Subcutaneous abdominal adipose tissue (tissue), 5 donors: ENCODE measurements around the gene DQX1.

ENCODE experiments used
- H3K27ac ChIP-seq: one replicate; pipeline ENCODE4 v1.7.0; 2013; ENCODE audit warnings: low read depth, mild to moderate bottlenecking, inconsistent platforms, low read length, moderate library complexity
- H3K27me3 ChIP-seq, 5 donors: one replicate each; pipeline ENCODE4 v1.7.0; 2013; ENCODE audit warnings: low read length in 5 of 5, inconsistent platforms in 1 of 5; ENCODE audit not compliant: control insufficient read depth in 5 of 5, insufficient read depth in 4 of 5
- H3K36me3 ChIP-seq, 5 donors: one replicate each; pipeline ENCODE4 v1.7.0; 2013; ENCODE audit warnings: low read length in 5 of 5; ENCODE audit not compliant: control insufficient read depth in 5 of 5, insufficient read depth in 5 of 5
- H3K4me1 ChIP-seq, 5 donors: one replicate each; pipeline ENCODE4 v1.7.0; 2013; ENCODE audit warnings: low read length in 5 of 5, mild to moderate bottlenecking in 3 of 5, moderate library complexity in 1 of 5; ENCODE audit not compliant: control insufficient read depth in 5 of 5, insufficient read depth in 5 of 5
- H3K4me3 ChIP-seq, 5 donors: one replicate each; pipeline ENCODE4 v1.7.0; 2013; ENCODE audit warnings: low read length in 5 of 5, low read depth in 1 of 5
- H3K9ac ChIP-seq, 5 donors: one replicate each; pipeline ENCODE4 v1.7.0; 2013; ENCODE audit warnings: low read length in 5 of 5, mild to moderate bottlenecking in 4 of 5, moderate library complexity in 3 of 5
- H3K9me3 ChIP-seq, 5 donors: one replicate each; pipeline ENCODE4 v1.7.0; 2013; ENCODE audit warnings: low read length in 5 of 5; ENCODE audit not compliant: control insufficient read depth in 5 of 5
- donor health status: healthy.
- donor health status: healthy.
- donor health status: healthy.
- donor health status: healthy.
- donor health status: healthy.

DQX1 gene

DNA sequence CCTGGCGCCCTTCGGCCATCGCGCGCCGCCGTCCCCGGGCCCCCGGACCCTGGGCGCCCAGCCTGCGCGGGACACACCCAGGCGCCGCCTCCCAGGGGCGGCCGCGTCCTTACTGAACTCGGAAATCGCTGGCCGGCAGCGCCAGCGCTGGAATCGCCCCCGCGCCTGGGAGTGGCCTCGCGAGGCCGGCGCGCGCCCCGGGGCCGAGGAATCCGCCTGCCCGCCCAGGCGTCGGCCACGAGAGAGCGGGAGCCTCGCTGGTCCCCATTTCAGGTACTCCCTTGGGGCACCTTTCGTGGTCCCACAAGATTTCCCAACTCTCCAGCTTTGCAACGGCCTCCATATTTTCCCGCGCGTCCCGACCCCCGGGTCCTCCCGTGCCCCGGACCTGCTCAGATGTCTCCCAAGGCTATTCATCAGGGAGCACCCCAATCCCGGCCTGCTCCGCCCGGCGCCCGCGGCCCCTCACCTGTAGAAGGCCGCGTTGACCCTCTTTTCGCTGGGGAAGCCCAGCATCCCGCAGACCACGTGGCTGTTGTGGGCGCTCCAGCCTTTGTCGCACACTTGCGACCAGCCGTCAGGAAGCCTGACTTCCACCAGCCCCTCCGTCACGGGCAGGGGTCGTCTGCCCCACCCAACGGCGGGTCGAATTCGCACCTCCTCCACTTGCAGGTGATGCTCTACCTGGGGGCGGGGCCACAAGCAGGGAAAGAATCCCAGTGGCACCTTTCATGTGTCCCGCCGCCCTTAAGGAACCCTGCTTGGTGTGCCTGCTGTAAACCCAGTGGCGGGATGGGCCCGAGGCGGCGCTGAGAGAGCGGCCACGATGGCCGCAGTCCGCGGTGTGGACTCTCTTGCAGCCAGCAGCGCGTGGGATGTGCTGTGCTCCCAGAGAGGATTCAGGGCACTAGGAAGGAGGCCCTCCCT, 23.1 kb upstream of the DQX1 start:
- Histone ChIP-seq H3K4me1 (peaks cover 4 to 36% (median 30%) of the 10 kb centered on the region in 5 donors), H3K27ac (peak overlapping the region; percentile 72), H3K4me3 (peak overlapping the region in 4 of 5 donors; percentile 66 to 72 (median 68)), H3K9me3 (no peaks in the 10 kb centered on the region), H3K9ac (peak overlapping the region; percentile 26 to 76 (median 70)), H3K27me3 (no peaks in the 10 kb centered on the region), H3K36me3 (no peaks in the 10 kb centered on the region)

DNA sequence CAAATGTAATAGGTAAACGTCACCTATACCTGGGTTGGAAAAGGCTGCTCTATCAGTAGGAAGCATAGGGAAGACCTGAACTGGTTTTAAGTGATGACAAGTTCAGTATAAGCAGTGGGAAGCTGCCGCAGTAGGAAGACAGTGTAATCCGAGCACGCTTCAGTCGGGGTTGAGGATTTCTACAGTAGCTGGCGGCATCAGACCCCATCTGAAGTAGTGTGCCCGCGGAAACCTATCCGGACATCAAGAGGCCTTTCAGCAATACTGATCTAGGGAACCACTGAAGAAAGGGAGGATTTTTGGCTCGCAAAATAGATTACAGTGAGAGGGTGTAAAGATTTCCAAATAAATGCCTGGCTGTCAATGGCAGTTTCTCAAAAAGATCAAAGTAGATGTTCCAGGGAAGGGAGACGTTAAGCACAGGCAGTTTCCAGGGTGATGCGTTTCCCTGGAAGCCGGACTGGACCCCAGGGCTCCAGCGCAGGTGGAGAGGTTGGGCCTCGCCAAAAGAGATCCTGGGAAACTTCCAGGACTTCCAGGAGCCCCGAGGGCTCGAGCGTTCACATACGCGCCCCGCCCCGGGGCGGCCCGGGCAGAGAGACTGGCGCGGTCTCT, 22.4 kb upstream of the DQX1 start:
- H3K36me3 ChIP-seq = no peaks in the 10 kb centered on the region
- peak overlapping the region; percentile 63 to 72 (median 67) for H3K4me3 ChIP-seq
- H3K9ac ChIP-seq = peak overlapping the region; percentile 0 to 72 (median 62)
- no peaks in the 10 kb centered on the region for H3K9me3 ChIP-seq
- H3K27ac ChIP-seq = peak overlapping the region; percentile 72
- no peaks in the 10 kb centered on the region for H3K27me3 ChIP-seq
- peaks cover 4 to 29% (median 25%) of the 10 kb centered on the region in 5 donors for H3K4me1 ChIP-seq

DNA sequence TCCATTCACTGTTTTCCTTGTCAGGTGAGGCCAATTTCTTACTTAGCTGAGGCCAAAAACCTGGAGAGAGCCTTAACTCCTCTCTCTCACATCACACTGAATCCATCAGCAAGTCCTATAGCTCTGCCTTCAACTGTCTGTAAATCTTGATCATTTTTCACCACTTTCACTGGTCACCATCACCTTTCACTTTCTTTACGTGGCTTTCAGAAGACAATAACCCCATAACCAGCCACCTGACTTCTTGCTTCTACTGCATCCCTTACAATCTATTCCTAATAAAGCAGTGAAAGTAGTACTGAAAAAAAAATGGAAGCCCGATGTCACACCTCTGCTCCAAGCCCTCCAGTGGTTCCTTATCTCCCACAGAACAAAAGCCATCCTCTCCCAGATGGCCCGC, 20.0 kb upstream of the DQX1 start:
- peaks cover 4 to 21% (median 18%) of the 10 kb centered on the region in 5 donors for H3K4me1 ChIP-seq
- no peaks in the 10 kb centered on the region for H3K27me3 ChIP-seq
- H3K9me3 ChIP-seq = no peaks in the 10 kb centered on the region
- no peak overlapping the region for H3K4me3 ChIP-seq
- H3K27ac ChIP-seq = no peak overlapping the region
- no peak overlapping the region for H3K9ac ChIP-seq
- no peaks in the 10 kb centered on the region for H3K36me3 ChIP-seq

DNA sequence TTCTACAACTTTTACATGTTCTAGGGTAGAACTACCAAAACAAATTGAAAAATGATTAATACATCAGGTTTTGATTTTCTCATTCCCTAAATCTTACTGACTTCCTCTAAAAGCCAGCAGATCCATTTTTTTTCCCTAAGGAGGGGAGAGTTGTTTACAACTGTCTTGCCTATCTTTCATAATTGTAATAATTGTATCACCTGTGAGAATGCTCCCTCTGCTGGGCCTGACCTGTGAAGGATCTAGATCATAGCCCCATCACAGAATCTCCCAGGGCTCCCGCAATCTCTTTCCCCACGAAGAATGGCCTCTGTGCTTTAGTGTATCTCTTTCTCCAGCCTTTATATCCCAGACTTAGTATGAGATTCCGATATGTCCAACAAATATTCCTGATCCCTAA, 18.6 kb upstream of the DQX1 start:
- H3K27me3 ChIP-seq = no peaks in the 10 kb centered on the region
- H3K36me3 ChIP-seq = no peaks in the 10 kb centered on the region
- peaks cover 2 to 15% (median 13%) of the 10 kb centered on the region in 5 donors for H3K4me1 ChIP-seq
- H3K9ac ChIP-seq = no peak overlapping the region
- H3K9me3 ChIP-seq = no peaks in the 10 kb centered on the region
- no peak overlapping the region for H3K4me3 ChIP-seq
- H3K27ac ChIP-seq = no peak overlapping the region

DNA sequence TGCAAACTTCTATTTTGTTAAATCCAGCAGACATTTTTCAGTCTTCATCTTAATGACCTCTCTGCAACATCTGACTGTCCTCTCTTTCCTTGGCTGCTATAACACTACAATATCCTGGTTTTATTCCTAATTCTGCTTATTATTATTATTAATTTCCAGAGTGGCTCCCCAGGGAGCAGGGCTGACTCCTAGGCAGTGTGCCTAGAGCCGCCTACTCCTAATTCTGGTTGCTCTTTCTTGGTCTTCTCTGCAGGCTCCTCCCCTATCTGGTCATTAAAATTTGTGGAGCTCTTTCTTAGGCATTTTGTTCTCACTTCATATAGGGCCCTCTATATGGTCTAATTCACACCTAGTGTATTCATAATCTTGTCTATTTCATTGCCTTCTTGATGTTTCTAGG, 16.9 kb upstream of the DQX1 start:
- Histone ChIP-seq H3K4me3 (no peak overlapping the region), H3K27ac (no peak overlapping the region), H3K9ac (no peak overlapping the region), H3K36me3 (no peaks in the 10 kb centered on the region), H3K27me3 (no peaks in the 10 kb centered on the region), H3K4me1 (peaks cover 0 to under 1% (median 0%) of the 10 kb centered on the region in 5 donors), H3K9me3 (no peaks in the 10 kb centered on the region)

DNA sequence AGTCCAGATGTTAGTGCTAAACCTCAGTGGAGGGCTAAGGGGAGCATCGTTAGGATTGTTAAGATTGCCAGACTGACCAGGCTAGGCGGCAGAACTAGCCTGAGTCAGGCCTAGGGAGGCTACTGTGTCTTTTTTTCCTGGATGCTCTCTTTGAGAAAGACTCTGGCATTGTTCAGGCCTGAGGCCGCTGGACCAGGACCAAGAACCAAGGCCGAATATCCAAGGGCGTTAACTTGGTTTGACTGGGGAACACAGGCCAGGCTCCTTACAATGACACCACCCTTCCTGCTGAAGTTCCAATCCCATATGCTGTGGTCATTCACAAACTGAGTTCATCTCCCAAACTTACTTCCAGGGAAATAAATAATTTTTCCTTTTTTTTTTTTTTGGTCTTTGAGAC, 14.3 kb upstream of the DQX1 start:
- no peak overlapping the region for H3K9ac ChIP-seq
- no peaks in the 10 kb centered on the region for H3K27me3 ChIP-seq
- H3K4me1 ChIP-seq = no peaks in the 10 kb centered on the region
- no peaks in the 10 kb centered on the region for H3K9me3 ChIP-seq
- H3K36me3 ChIP-seq = no peaks in the 10 kb centered on the region
- H3K27ac ChIP-seq = no peak overlapping the region
- H3K4me3 ChIP-seq = no peak overlapping the region

DNA sequence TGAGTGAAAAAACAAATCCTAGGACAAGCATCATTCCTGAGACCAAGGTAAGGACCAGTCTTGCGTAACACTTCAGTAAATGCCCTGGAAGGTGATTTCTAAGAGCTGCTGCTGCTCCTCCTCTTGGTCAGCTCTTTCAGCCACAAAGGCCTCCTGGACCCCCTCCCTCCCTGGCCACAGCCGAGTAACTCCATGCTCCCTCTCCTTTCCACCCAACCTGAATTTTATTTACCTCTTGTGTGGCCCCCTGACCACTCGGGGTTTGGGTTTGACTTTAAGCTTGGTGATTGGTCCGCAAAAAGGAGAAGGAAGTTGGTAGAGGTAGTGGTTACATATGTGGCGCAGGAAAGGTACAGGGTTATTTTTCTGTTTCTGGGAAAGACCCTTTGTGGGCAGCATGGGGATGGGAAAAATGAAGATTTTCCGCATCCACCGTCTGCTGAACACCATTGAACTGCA, 12.9 kb upstream of the DQX1 start:
- Histone ChIP-seq H3K27me3 (no peaks in the 10 kb centered on the region), H3K36me3 (peaks cover 0 to 7% (median 0%) of the 10 kb centered on the region in 5 donors), H3K4me3 (no peak overlapping the region), H3K9ac (no peak overlapping the region), H3K4me1 (no peaks in the 10 kb centered on the region), H3K9me3 (no peaks in the 10 kb centered on the region), H3K27ac (no peak overlapping the region)

DNA sequence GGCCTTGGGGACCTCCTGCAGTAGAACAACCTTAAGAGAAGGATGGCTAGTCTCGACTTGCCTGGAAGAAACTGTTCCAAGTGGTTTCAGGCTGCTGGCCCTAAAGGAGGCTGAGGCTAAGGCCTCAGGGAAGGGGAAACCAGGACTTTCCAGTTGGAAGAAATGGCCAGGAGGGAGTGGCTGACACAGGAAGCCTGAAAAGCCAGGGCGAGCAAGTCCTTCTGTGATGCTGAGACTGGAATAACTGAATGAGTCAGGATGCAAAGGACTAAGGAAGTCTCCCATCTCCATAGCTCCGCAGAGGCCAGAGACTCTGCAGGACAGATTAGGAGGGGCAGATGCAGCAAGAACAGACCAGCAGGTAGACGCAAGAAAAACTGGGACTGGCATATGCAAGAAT, 11.1 kb upstream of the DQX1 start:
- H3K27me3 ChIP-seq = no peaks in the 10 kb centered on the region
- no peak overlapping the region for H3K27ac ChIP-seq
- H3K9me3 ChIP-seq = no peaks in the 10 kb centered on the region
- H3K36me3 ChIP-seq = peaks cover 0 to 24% (median 16%) of the 10 kb centered on the region in 5 donors
- H3K9ac ChIP-seq = no peak overlapping the region
- H3K4me1 ChIP-seq = peaks cover 0 to 4% (median 0%) of the 10 kb centered on the region in 5 donors
- H3K4me3 ChIP-seq = no peak overlapping the region

DNA sequence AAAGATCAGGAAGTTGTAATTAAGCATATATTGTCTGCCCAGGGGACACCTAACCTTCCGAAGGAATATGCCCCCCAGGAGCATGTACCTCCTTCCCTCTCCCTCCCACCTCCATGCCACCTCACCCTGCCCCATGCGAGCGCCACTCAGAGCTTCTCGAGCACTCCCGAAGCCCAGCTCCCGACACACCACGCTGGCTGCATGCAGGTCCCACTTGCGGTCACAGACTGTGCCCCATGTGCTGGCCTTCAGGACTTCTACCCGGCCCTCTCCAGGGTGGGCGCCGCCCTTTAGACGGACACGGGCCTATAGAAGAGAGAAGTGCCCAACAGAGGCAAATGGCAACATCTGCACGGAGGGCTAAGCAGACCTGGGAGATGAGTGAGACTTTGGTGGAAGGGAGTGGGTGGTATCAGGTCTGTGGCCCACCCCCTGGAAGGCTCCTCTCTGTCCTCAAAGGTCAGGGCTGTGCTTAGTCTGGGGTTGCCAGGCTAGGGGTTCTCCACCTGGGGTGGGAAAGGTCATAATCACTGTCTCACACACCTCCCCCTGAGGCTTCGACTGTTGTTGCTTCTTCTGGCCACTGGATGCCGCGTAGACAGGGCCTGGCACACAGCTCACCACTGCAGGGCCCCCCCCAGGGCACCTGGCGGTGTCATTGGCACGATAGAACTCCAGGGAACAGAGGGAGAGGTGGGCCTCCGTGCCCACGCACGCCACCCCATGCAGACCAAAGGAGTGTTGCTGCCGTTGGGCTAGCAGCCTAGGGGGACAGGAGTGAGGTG, 10.3 kb upstream of the DQX1 start:
- no peaks in the 10 kb centered on the region for H3K27me3 ChIP-seq
- no peak overlapping the region for H3K27ac ChIP-seq
- H3K9me3 ChIP-seq = no peaks in the 10 kb centered on the region
- H3K4me3 ChIP-seq = no peak overlapping the region
- H3K9ac ChIP-seq = no peak overlapping the region
- peaks cover 0 to 10% (median 4%) of the 10 kb centered on the region in 5 donors for H3K4me1 ChIP-seq
- peaks cover 0 to 28% (median 16%) of the 10 kb centered on the region in 5 donors for H3K36me3 ChIP-seq
